Measurements from ENCODE around the gene KDM5B.

KDM5B gene

GRCh38 chr1:202687370-202687769 is 120.9 kb downstream of the KDM5B start:
- Histone ChIP-seq H3K36me3 (ENCODE audit: insufficient read depth) (no peaks in the 10 kb centered on the region), H3K27ac (no peak overlapping the region), H2AFZ (ENCODE audit: low read depth) (no peak overlapping the region), H3K4me3 (IDR thresholded peaks at IDR 0.05; ENCODE audit: insufficient read depth, low read depth, low read length) (no peak overlapping the region), H4K20me1 (ENCODE audit: insufficient read depth) (no peaks in the 10 kb centered on the region), H3K4me1 (ENCODE audit: low read depth, poor library complexity, severe bottlenecking) (no peaks in the 10 kb centered on the region), H3K9ac (no peak overlapping the region), H3K4me2 (no peak overlapping the region), H3K79me2 (ENCODE audit: insufficient read depth, low read depth) (no peaks in the 10 kb centered on the region), H3K27me3 (ENCODE audit: insufficient read depth, low read depth) (peaks cover 76% of the 10 kb centered on the region)
- no peak for TF ChIP-seq CTCF (conservative IDR thresholded peaks at IDR 0.05; ENCODE audit: low read depth, low read length)

- no peaks in the 10 kb centered on the region for H3K36me3 ChIP-seq (ENCODE audit: insufficient read depth)
- no peaks in the 10 kb centered on the region for H3K79me2 ChIP-seq (ENCODE audit: insufficient read depth, low read depth)
- H3K4me3 ChIP-seq (IDR thresholded peaks at IDR 0.05; ENCODE audit: insufficient read depth, low read depth, low read length) = no peak overlapping the region
- H3K4me1 ChIP-seq (ENCODE audit: low read depth, poor library complexity, severe bottlenecking) = no peaks in the 10 kb centered on the region
- H3K27ac ChIP-seq = no peak overlapping the region
- H4K20me1 ChIP-seq (ENCODE audit: insufficient read depth) = no peaks in the 10 kb centered on the region
- H2AFZ ChIP-seq (ENCODE audit: low read depth) = no peak overlapping the region
- no peak for TF ChIP-seq CTCF (conservative IDR thresholded peaks at IDR 0.05; ENCODE audit: low read depth, low read length)
- H3K9ac ChIP-seq = no peak overlapping the region
- peaks cover 64% of the 10 kb centered on the region for H3K27me3 ChIP-seq (ENCODE audit: insufficient read depth, low read depth)
- no peak overlapping the region for H3K4me2 ChIP-seq
These were observed 122.6 kb downstream of the KDM5B start for GRCh38 chr1:202685641-202686040.

GRCh38 chr1:202684716-202685115 is 123.5 kb downstream of the KDM5B start:
- Histone ChIP-seq H3K4me1 (ENCODE audit: low read depth, poor library complexity, severe bottlenecking) (no peaks in the 10 kb centered on the region), H2AFZ (ENCODE audit: low read depth) (no peak overlapping the region), H3K36me3 (ENCODE audit: insufficient read depth) (no peaks in the 10 kb centered on the region), H3K4me3 (IDR thresholded peaks at IDR 0.05; ENCODE audit: insufficient read depth, low read depth, low read length) (no peak overlapping the region), H3K27ac (no peak overlapping the region), H3K27me3 (ENCODE audit: insufficient read depth, low read depth) (peaks cover 56% of the 10 kb centered on the region), H4K20me1 (ENCODE audit: insufficient read depth) (no peaks in the 10 kb centered on the region), H3K79me2 (ENCODE audit: insufficient read depth, low read depth) (no peaks in the 10 kb centered on the region), H3K9ac (no peak overlapping the region), H3K4me2 (no peak overlapping the region)
- no peak for TF ChIP-seq CTCF (conservative IDR thresholded peaks at IDR 0.05; ENCODE audit: low read depth, low read length)

GRCh38 chr1:202683029-202683428 is 125.2 kb downstream of the KDM5B start:
- H2AFZ ChIP-seq (ENCODE audit: low read depth) = no peak overlapping the region
- no peak overlapping the region for H3K9ac ChIP-seq
- H3K36me3 ChIP-seq (ENCODE audit: insufficient read depth) = no peaks in the 10 kb centered on the region
- H3K79me2 ChIP-seq (ENCODE audit: insufficient read depth, low read depth) = no peaks in the 10 kb centered on the region
- no peak overlapping the region for H3K4me3 ChIP-seq (IDR thresholded peaks at IDR 0.05; ENCODE audit: insufficient read depth, low read depth, low read length)
- peaks cover 39% of the 10 kb centered on the region for H3K27me3 ChIP-seq (ENCODE audit: insufficient read depth, low read depth)
- H3K27ac ChIP-seq = no peak overlapping the region
- no peak overlapping the region for H3K4me2 ChIP-seq
- H3K4me1 ChIP-seq (ENCODE audit: low read depth, poor library complexity, severe bottlenecking) = no peaks in the 10 kb centered on the region
- no peaks in the 10 kb centered on the region for H4K20me1 ChIP-seq (ENCODE audit: insufficient read depth)
- TF ChIP-seq CTCF (conservative IDR thresholded peaks at IDR 0.05; ENCODE audit: low read depth, low read length) = no peak

Measured in KMS-11 (cell line).